ENCODE measurements around the gene MPP1. TPM values are rescaled to one million over a fixed set of nuclear protein-coding genes. Genes with fewer than 3 reads are reported as not detected.

MPP1 gene
- total RNA-seq, 2 donors from 2014 or later, result 9.0 to 75.0 TPM

DNA sequence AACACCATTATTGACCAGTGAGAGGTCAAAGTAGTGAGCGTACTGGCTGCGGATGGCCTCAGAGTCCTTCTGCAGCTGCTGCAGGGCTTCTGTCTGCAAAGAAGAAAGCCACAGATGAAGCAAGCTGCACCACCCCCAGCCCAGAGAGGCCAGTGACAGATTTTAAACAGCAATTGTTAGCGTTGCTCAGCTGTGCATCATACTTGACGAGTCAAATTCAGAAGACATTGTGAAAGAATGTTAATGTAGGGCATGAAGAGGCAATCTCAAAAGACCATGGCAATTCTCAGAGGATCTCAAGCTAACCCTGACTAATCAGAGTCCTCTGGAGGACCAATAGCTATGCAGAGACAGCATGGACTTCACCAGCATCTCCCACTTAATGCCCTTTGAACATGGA is 26.0 kb downstream of the MPP1 start:
- no peak for ATAC-seq
- no peak for DNase-seq
- Mint-ChIP-seq H3K27ac (no peak overlapping the region), H3K36me3 (ENCODE audit: low read depth) (no peaks in the 10 kb centered on the region), H3K27me3 (no peaks in the 10 kb centered on the region), H3K4me1 (peaks cover 6% of the 10 kb centered on the region), H3K4me3 (no peak overlapping the region)
- no peaks in the 10 kb centered on the region for H3K9me3 ChIP-seq (ENCODE audit: control insufficient read depth, low read length, poor library complexity, severe bottlenecking)

DNA sequence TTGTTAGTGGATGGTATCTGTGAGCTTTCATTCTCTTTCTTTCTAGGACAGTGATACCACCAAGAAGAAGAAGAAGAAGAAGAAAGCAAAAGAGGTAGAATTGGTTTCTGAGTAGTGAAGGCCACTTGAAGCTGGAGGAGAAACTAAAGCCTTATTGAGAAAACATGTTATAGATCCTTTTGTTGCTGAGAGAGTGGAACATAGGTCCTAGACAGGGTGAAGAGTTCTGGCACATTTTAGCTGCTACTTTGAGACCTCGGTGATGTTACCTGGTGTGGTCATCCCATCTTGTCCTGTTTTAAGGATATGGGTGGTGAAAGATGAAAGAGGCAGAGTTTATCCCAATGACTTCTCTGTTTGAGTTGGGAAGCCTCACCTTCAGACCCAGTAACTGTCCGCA is 28.5 kb downstream of the MPP1 start:
- Mint-ChIP-seq H3K4me3 (no peak overlapping the region), H3K36me3 (ENCODE audit: low read depth) (no peaks in the 10 kb centered on the region), H3K4me1 (no peaks in the 10 kb centered on the region), H3K27ac (peak overlapping the region; percentile 73), H3K27me3 (no peaks in the 10 kb centered on the region)
- DNase-seq, result no peak
- H3K9me3 ChIP-seq (ENCODE audit: control insufficient read depth, low read length, poor library complexity, severe bottlenecking), result no peaks in the 10 kb centered on the region
- no peak for ATAC-seq

GRCh38 chrX:154775419-154776349 is 29.6 kb downstream of the MPP1 start:
- Mint-ChIP-seq H3K27ac (peak overlapping the region; percentile 73), H3K4me1 (no peaks in the 10 kb centered on the region), H3K36me3 (ENCODE audit: low read depth) (no peaks in the 10 kb centered on the region), H3K27me3 (no peaks in the 10 kb centered on the region), H3K4me3 (no peak overlapping the region)
- DNase-seq (no peak), ATAC-seq (no peak)
- no peaks in the 10 kb centered on the region for H3K9me3 ChIP-seq (ENCODE audit: control insufficient read depth, low read length, poor library complexity, severe bottlenecking)

GRCh38 chrX:154774622-154775021 is 30.7 kb downstream of the MPP1 start:
- Mint-ChIP-seq H3K27me3 (no peaks in the 10 kb centered on the region), H3K27ac (peak overlapping the region; percentile 45), H3K4me1 (no peaks in the 10 kb centered on the region), H3K4me3 (no peak overlapping the region), H3K36me3 (ENCODE audit: low read depth) (no peaks in the 10 kb centered on the region)
- ATAC-seq, result no peak
- no peaks in the 10 kb centered on the region for H3K9me3 ChIP-seq (ENCODE audit: control insufficient read depth, low read length, poor library complexity, severe bottlenecking)
- DNase-seq, result no peak

GRCh38 chrX:154762537-154763296 is 42.6 kb downstream of the MPP1 start, which contains the start of gene DKC1:
TSS of gene DKC1 (plus strand) at chrX:154762864. CDS start at chrX:154762966, 102 bp downstream.
- ATAC-seq, result peak; percentile 90
- no peaks in the 10 kb centered on the region for H3K27me3 Mint-ChIP-seq
- DNase-seq, result peak; percentile 87 to 92 (median 90)
- peak within 1 kb of the TSS; percentile 86 for H3K27ac Mint-ChIP-seq
- H3K36me3 Mint-ChIP-seq (ENCODE audit: low read depth), result no peaks in the 10 kb centered on the region
- no peaks in the 10 kb centered on the region for H3K9me3 ChIP-seq (ENCODE audit: control insufficient read depth, low read length, poor library complexity, severe bottlenecking)
- peaks cover 6% of the 10 kb centered on the region for H3K4me1 Mint-ChIP-seq
- H3K4me3 Mint-ChIP-seq, result peak within 1 kb of the TSS; percentile 88

GRCh38 chrX:154761977-154762536 is 43.2 kb downstream of the MPP1 start:
- ATAC-seq (no peak), DNase-seq (no peak)
- peak overlapping the region; percentile 86 for H3K27ac Mint-ChIP-seq
- no peaks in the 10 kb centered on the region for H3K9me3 ChIP-seq (ENCODE audit: control insufficient read depth, low read length, poor library complexity, severe bottlenecking)
- no peaks in the 10 kb centered on the region for H3K36me3 Mint-ChIP-seq (ENCODE audit: low read depth)
- peak overlapping the region; percentile 88 for H3K4me3 Mint-ChIP-seq
- peaks cover 6% of the 10 kb centered on the region for H3K4me1 Mint-ChIP-seq
- H3K27me3 Mint-ChIP-seq, result no peaks in the 10 kb centered on the region

- H3K4me3 Mint-ChIP-seq, result no peak overlapping the region
- ATAC-seq, result no peak
- no peak for DNase-seq
- no peaks in the 10 kb centered on the region for H3K9me3 ChIP-seq (ENCODE audit: control insufficient read depth, low read length, poor library complexity, severe bottlenecking)
- peaks cover 4% of the 10 kb centered on the region for H3K4me1 Mint-ChIP-seq
- no peaks in the 10 kb centered on the region for H3K36me3 Mint-ChIP-seq (ENCODE audit: low read depth)
- H3K27me3 Mint-ChIP-seq, result no peaks in the 10 kb centered on the region
- H3K27ac Mint-ChIP-seq, result no peak overlapping the region
Measured at GRCh38 chrX:154758696-154759095, 46.6 kb downstream of the MPP1 start.

- H3K4me3 Mint-ChIP-seq, result peak overlapping the region; percentile 86
- no peak for ATAC-seq
- H3K27ac Mint-ChIP-seq, result no peak overlapping the region
- no peaks in the 10 kb centered on the region for H3K9me3 ChIP-seq (ENCODE audit: control insufficient read depth, low read length, poor library complexity, severe bottlenecking)
- no peak for DNase-seq
- H3K4me1 Mint-ChIP-seq, result peaks cover 5% of the 10 kb centered on the region
- H3K27me3 Mint-ChIP-seq, result no peaks in the 10 kb centered on the region
- no peaks in the 10 kb centered on the region for H3K36me3 Mint-ChIP-seq (ENCODE audit: low read depth)
Measured at GRCh38 chrX:154751669-154752271, 53.5 kb downstream of the MPP1 start.

DNA sequence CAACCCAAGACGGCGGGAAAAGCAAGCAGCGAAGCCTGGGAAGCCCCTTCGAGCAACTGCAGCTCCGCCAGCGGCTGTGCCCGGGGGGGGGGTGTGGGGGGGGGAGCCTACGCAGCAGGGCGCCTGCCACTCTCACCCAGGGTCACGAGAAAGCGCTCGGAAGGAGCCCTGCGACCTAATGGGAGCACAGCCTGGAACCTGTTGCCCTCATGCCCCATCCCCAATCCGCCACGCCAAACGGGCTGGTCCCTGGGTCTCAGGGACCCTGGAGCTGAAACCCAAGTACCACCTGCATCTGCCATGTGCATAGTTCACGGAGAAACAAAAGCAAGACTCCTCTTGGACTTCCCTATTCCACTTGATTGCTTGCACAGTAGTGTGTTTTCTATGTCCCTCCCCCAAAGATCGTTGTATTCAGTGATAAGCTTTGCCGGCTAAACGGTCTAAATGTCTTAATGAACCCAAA is 54.0 kb downstream of the MPP1 start:
- no peak overlapping the region for H3K27ac Mint-ChIP-seq
- peak overlapping the region; percentile 86 for H3K4me3 Mint-ChIP-seq
- no peaks in the 10 kb centered on the region for H3K27me3 Mint-ChIP-seq
- peaks cover 8% of the 10 kb centered on the region for H3K4me1 Mint-ChIP-seq
- no peaks in the 10 kb centered on the region for H3K36me3 Mint-ChIP-seq (ENCODE audit: low read depth)
- ATAC-seq (peak; percentile 4), DNase-seq (no peak)
- H3K9me3 ChIP-seq (ENCODE audit: control insufficient read depth, low read length, poor library complexity, severe bottlenecking), result no peaks in the 10 kb centered on the region

DNA sequence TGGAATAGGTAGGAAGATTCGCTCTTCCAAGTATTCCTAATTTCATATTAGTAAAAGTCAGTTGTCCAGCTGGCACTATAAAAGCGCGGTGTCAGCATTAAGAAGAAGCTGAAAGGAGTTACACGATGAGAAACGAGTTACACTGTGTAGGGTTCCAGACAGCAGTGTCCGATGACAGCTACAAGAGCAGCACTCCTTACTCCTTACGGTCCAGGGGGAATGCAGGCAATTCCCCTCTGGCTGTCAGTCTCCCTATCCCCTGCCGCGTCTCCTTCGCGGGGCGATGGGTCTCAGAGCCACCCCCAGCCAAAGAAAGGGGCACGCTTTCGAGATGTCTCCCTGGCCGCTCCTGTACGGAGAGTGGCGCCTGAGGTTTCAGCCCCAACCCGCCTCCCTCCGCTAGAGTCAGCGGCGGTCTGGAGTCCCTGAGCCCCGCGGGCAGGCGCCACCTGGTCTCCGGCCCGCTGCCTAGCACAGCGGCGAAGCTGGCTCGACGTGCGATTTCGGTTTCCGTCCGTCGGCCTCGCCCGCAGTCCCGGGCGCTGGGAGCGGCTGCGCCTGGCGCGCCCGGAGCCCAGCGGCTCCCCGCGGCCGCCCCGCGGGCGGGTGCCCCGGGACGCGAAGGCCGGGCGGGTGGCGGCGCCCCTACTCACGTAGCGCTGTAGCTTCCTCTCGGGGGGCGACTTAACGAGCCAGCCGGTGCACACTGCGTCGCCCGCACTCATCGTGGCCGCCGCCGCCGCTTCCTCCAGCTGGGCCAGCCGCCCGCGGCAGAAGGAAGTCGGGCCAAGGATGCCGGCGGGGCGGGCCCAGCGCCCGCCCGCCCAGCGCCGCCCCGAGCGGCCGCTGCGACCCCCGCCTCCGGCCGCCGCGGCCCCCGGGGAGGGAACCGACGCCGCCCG is 54.7 kb downstream of the MPP1 start, which contains the start of gene GAB3:
TSS of gene GAB3 (minus strand) at position 777 of the 902 bp plus-strand sequence. CDS start at position 725, 52 bp downstream.
- DNase-seq (peak in 2 of 3 donors; percentile 34), ATAC-seq (peak; percentile 65)
- Mint-ChIP-seq H3K4me3 (peak within 1 kb of the TSS; percentile 86), H3K27ac (no peak within 1 kb of the TSS), H3K36me3 (ENCODE audit: low read depth) (no peaks in the 10 kb centered on the region), H3K27me3 (no peaks in the 10 kb centered on the region), H3K4me1 (peaks cover 10% of the 10 kb centered on the region)
- no peaks in the 10 kb centered on the region for H3K9me3 ChIP-seq (ENCODE audit: control insufficient read depth, low read length, poor library complexity, severe bottlenecking)

DNA sequence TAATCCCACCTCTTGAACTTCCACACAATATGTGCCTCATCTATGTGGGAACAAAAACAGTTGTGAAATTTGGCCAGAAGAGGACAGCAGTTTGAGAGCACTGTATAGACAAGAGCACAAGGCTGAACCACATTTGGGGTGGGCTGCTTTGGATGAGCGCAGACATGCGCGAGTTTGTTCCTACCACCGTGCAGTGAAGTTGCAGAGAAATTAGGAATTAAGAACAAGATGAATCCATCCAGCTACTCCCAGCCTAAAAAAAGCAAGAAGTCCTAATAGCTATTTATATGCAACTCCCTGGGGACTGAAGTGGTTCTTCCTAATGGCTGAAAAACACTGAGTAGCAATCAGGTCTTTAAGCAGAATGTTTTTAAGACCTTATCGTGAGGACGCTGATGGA is 55.4 kb downstream of the MPP1 start:
- DNase-seq (no peak), ATAC-seq (no peak)
- H3K27me3 Mint-ChIP-seq, result no peaks in the 10 kb centered on the region
- peak overlapping the region; percentile 83 for H3K4me3 Mint-ChIP-seq
- peaks cover 10% of the 10 kb centered on the region for H3K4me1 Mint-ChIP-seq
- no peaks in the 10 kb centered on the region for H3K9me3 ChIP-seq (ENCODE audit: control insufficient read depth, low read length, poor library complexity, severe bottlenecking)
- H3K36me3 Mint-ChIP-seq (ENCODE audit: low read depth), result no peaks in the 10 kb centered on the region
- no peak overlapping the region for H3K27ac Mint-ChIP-seq

Data from T-helper 17 cell (primary cell).